ENCODE results near the gene FAM81A.
"Not testable (repeated sequence)": the region's sequence is repeated elsewhere in the genome, so short reads cannot be mapped to it uniquely, and the experiment has no call there.

The FAM81A gene

DNA sequence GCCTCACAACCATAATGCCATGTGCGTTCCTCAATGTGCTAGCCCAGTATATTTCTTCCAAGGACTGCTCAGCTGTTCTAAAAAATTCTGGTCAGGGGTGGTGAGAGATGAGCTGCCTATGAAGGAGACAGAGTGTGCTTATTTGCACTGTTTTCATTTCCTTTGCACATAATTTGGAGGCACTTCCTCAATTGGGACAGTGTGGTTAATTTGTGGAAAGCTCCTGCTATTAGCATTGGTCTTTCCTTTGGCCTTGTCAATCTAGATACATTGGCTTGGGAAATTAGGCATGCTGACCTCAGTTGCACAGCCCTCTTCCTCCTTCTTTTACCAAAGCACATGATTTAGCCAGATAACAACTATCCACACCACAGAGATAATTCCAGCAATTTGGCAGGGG lies 9.4 kb downstream of the FAM81A start:
- no peaks in the 10 kb centered on the region for H3K4me1 ChIP-seq (ENCODE audit: insufficient read depth, low read length)
- no peaks in the 10 kb centered on the region for H3K36me3 ChIP-seq (ENCODE audit: insufficient read depth, low read length)
- no peak overlapping the region for H3K9ac ChIP-seq (ENCODE audit: low read length)
- no peak overlapping the region for H3K27ac ChIP-seq (ENCODE audit: low read depth, low read length)
- no peaks in the 10 kb centered on the region for H3K9me3 ChIP-seq (ENCODE audit: low read length)
- no peak overlapping the region for H3K4me3 ChIP-seq (ENCODE audit: low read depth in 1 of 2, low read length in 2 of 2)
- no peaks in the 10 kb centered on the region for H3K27me3 ChIP-seq (ENCODE audit: control insufficient read depth in 1 of 2, insufficient read depth in 2 of 2, low read length in 2 of 2)

DNA sequence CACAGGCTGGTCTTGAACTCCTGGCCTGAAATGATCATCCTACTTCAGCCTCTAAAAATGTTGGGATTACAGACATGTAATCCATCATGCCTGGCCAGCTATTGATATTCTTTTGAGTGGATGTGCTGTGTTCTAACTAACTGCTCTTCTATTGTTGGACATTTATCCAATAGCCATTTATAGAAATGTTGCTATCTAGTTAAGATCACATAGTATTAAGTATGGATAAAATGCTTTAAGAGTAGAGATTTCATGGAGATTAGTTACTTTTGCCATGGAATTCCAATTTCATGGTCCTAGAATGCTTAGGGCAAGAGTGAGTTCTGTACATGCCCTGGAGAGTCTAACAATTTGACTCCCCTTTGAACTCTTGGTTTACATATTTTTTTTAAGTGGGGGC lies 10.9 kb downstream of the FAM81A start:
- no peaks in the 10 kb centered on the region for H3K27me3 ChIP-seq (ENCODE audit: control insufficient read depth in 1 of 2, insufficient read depth in 2 of 2, low read length in 2 of 2)
- no peaks in the 10 kb centered on the region for H3K9me3 ChIP-seq (ENCODE audit: low read length)
- no peak overlapping the region for H3K4me3 ChIP-seq (ENCODE audit: low read depth in 1 of 2, low read length in 2 of 2)
- H3K27ac ChIP-seq (ENCODE audit: low read depth, low read length) = no peak overlapping the region
- H3K36me3 ChIP-seq (ENCODE audit: insufficient read depth, low read length) = no peaks in the 10 kb centered on the region
- H3K4me1 ChIP-seq (ENCODE audit: insufficient read depth, low read length) = no peaks in the 10 kb centered on the region
- H3K9ac ChIP-seq (ENCODE audit: low read length) = no peak overlapping the region

DNA sequence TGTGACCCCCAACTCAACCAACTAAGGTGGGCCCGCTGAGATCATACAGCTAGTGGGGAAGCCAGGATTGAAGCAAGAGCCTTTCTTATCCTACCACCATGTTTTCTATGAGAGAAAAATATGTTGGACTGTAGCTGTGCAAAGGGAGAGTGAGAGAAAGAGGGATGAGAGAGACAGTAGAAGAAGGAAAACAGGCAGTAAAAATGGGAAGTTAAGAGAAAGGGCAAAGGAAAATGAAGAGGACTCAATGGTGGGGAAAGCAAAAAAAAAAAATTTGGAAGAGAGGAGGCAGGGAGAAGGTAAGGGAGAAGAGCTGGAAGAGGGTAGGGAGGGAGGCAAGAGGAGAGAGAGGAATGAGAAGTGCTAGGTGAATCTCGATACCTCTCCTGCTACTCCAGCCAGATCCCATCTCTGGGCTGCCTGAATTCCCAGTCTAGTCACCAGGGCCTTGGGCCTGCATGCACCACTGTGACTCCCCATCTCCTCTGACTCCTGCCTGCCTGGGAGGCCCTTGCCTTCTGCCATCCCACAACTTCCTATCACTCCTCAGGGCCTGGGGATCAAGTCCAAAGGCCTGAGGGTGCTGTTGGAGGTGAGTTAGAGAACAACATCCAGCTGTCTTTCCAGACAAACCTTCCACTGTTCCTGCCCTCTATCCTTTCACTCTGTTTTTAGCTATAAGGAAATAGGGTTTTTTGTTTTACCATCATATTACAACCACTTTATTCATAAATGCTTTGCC lies 15.7 kb downstream of the FAM81A start:
- Histone ChIP-seq H3K27me3 (ENCODE audit: control insufficient read depth in 1 of 2, insufficient read depth in 2 of 2, low read length in 2 of 2) (no peaks in the 10 kb centered on the region), H3K9ac (ENCODE audit: low read length) (no peak overlapping the region), H3K4me3 (ENCODE audit: low read depth in 1 of 2, low read length in 2 of 2) (no peak overlapping the region), H3K9me3 (ENCODE audit: low read length) (no peaks in the 10 kb centered on the region), H3K4me1 (ENCODE audit: insufficient read depth, low read length) (no peaks in the 10 kb centered on the region), H3K36me3 (ENCODE audit: insufficient read depth, low read length) (no peaks in the 10 kb centered on the region), H3K27ac (ENCODE audit: low read depth, low read length) (no peak overlapping the region)

DNA sequence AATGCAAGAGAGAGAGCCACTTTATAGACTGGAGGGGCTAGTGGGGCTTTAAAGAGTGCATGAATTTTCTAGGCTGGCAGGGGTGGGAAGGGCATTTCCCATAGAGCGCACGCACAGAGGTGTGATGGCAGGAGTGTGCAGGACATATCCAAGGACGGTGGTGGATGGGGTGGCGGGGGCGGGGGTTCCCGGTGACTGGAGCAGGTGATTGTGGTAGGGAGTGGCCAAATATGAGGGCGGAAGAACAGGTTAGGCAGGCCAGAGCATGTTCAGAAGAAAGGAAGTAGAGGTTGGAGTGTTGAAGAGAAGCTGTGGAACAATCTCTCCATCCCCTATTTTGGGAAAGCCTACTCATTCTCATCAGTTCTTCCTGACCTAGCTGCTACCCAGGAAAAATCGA lies 18.1 kb downstream of the FAM81A start:
- H3K27ac ChIP-seq (ENCODE audit: low read depth, low read length) = no peak overlapping the region
- H3K27me3 ChIP-seq (ENCODE audit: control insufficient read depth in 1 of 2, insufficient read depth in 2 of 2, low read length in 2 of 2) = no peaks in the 10 kb centered on the region
- no peak overlapping the region for H3K9ac ChIP-seq (ENCODE audit: low read length)
- H3K4me3 ChIP-seq (ENCODE audit: low read depth in 1 of 2, low read length in 2 of 2) = no peak overlapping the region
- no peaks in the 10 kb centered on the region for H3K4me1 ChIP-seq (ENCODE audit: insufficient read depth, low read length)
- no peaks in the 10 kb centered on the region for H3K36me3 ChIP-seq (ENCODE audit: insufficient read depth, low read length)
- H3K9me3 ChIP-seq (ENCODE audit: low read length) = no peaks in the 10 kb centered on the region

DNA sequence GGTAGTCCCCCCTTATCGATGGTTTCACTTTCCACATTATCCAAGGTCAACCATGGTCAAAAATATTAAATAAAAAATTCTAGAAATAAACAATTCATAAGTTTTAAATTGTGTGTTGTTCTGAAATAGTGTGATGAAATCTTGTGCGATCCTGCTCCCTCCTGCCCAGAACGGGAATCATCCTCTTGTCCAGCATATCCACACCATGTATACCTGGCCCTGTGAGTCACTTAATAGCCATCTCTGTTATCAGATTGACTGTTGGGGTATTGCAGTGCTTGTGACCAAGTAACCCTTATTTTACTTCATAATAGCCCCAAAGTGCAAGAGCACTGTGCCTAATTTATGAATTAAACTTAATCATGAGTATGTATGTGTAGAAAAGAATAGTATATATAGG lies 19.1 kb downstream of the FAM81A start:
- Histone ChIP-seq H3K27ac (ENCODE audit: low read depth, low read length) (no peak overlapping the region), H3K4me3 (ENCODE audit: low read depth in 1 of 2, low read length in 2 of 2) (no peak overlapping the region)

DNA sequence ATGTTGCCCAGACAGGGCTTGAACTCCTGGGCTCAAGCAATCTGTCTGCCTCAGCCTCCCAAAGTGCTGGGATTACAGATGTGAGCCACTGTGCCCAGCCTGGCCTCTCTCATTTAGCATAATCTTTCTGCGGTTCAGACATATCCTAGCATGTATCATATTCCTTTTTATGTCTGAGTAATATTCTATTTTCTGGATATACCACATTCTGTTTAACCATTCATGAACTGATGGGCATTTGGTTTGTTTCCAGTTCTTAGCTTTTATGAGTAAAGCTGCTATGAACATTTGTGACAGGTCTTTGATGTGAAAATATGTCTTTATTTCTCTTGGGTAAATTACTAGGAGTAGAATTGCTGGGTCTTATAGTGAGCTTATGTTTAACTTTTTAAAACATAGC lies 23.5 kb downstream of the FAM81A start:
- Histone ChIP-seq H3K9me3 (ENCODE audit: low read length) (no peaks in the 10 kb centered on the region), H3K27ac (ENCODE audit: low read depth, low read length) (no peak overlapping the region), H3K4me3 (ENCODE audit: low read depth in 1 of 2, low read length in 2 of 2) (no peak overlapping the region), H3K4me1 (ENCODE audit: insufficient read depth, low read length) (no peaks in the 10 kb centered on the region), H3K36me3 (ENCODE audit: insufficient read depth, low read length) (no peaks in the 10 kb centered on the region), H3K27me3 (ENCODE audit: control insufficient read depth in 1 of 2, insufficient read depth in 2 of 2, low read length in 2 of 2) (no peaks in the 10 kb centered on the region), H3K9ac (ENCODE audit: low read length) (no peak overlapping the region)

More for the DNA sequence above, 19.1 kb downstream of the FAM81A start:
- Histone ChIP-seq H3K9me3 (ENCODE audit: low read length) (no peaks in the 10 kb centered on the region), H3K27me3 (ENCODE audit: control insufficient read depth in 1 of 2, insufficient read depth in 2 of 2, low read length in 2 of 2) (no peaks in the 10 kb centered on the region), H3K36me3 (ENCODE audit: insufficient read depth, low read length) (no peaks in the 10 kb centered on the region), H3K9ac (ENCODE audit: low read length) (no peak overlapping the region), H3K4me1 (ENCODE audit: insufficient read depth, low read length) (no peaks in the 10 kb centered on the region)

DNA sequence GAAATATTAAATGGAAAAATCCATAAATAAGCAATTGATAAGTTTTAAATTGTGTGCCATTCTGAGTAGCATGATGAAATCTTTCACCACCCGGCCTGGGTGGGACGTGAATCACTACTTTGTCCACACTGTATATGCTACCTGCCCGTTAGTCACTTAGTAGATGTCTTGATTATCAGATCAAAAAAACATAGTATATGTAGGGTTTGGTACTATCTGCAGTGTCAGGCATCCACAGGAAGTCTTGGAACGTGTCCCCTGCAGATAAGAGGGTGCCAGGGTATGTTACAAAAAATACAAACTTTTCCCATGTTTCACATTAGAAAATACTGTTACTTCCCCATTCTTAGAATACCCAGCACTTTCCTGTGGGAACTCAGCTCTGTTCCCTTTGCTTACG lies 35.2 kb downstream of the FAM81A start:
- no peaks in the 10 kb centered on the region for H3K36me3 ChIP-seq (ENCODE audit: insufficient read depth, low read length)
- no peaks in the 10 kb centered on the region for H3K4me1 ChIP-seq (ENCODE audit: insufficient read depth, low read length)
- no peak overlapping the region for H3K27ac ChIP-seq (ENCODE audit: low read depth, low read length)
- H3K27me3 ChIP-seq (ENCODE audit: control insufficient read depth in 1 of 2, insufficient read depth in 2 of 2, low read length in 2 of 2) = no peaks in the 10 kb centered on the region
- no peak overlapping the region for H3K9ac ChIP-seq (ENCODE audit: low read length)
- H3K4me3 ChIP-seq (ENCODE audit: low read depth in 1 of 2, low read length in 2 of 2) = no peak overlapping the region
- no peaks in the 10 kb centered on the region for H3K9me3 ChIP-seq (ENCODE audit: low read length)

DNA sequence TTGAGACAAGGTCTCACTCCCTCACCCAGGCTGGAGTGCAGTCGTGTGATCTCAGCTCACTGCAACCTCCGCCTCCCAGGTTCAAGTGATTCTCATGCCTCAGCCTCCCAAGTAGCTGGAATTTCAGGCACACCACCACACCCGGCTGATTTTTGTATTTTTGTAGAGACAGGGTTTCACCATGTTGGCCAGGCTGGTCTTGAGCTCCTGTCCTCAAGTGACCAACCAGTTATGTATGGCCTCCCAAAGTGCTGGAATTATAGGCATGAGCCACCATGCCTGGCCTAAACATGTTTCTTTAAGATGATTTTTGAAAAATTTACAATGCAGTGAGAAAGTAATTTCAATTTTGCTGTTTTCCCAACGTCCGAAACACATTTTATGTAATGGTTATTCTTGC lies 37.2 kb downstream of the FAM81A start:
- H3K9ac ChIP-seq (ENCODE audit: low read length) = not testable (repeated sequence)

DNA sequence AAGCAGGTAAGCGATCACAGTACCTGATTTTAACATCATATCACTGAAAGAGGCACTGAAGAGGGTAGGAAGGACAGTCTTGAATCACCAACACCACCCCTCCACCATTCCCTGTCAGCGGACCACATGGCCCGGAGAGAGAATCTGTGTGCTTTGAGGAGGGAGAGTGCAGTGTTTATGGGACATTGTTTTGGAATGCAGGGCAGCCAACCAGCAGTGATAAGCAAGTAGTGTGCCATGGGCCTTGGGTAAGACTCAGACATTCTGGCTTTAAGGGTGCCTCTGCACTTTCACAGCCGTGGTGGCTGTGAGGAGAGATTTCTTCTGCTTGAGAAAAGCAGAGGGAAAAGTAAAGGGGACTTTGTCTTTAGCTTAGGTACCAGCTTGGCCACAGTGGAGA lies 46.4 kb downstream of the FAM81A start:
- Histone ChIP-seq H3K27ac (ENCODE audit: low read depth, low read length) (no peak overlapping the region), H3K4me1 (ENCODE audit: insufficient read depth, low read length) (no peaks in the 10 kb centered on the region), H3K27me3 (ENCODE audit: control insufficient read depth in 1 of 2, insufficient read depth in 2 of 2, low read length in 2 of 2) (no peaks in the 10 kb centered on the region), H3K9ac (ENCODE audit: low read length) (no peak overlapping the region), H3K4me3 (ENCODE audit: low read depth in 1 of 2, low read length in 2 of 2) (no peak overlapping the region), H3K9me3 (ENCODE audit: low read length) (no peaks in the 10 kb centered on the region), H3K36me3 (ENCODE audit: insufficient read depth, low read length) (no peaks in the 10 kb centered on the region)

More for the DNA sequence above, 37.2 kb downstream of the FAM81A start:
- not testable (repeated sequence) for H3K9me3 ChIP-seq (ENCODE audit: low read length); H3K36me3 ChIP-seq (ENCODE audit: insufficient read depth, low read length); H3K4me1 ChIP-seq (ENCODE audit: insufficient read depth, low read length); H3K27me3 ChIP-seq (ENCODE audit: control insufficient read depth in 1 of 2, insufficient read depth in 2 of 2, low read length in 2 of 2); H3K4me3 ChIP-seq (ENCODE audit: low read depth in 1 of 2, low read length in 2 of 2); H3K27ac ChIP-seq (ENCODE audit: low read depth, low read length)

DNA sequence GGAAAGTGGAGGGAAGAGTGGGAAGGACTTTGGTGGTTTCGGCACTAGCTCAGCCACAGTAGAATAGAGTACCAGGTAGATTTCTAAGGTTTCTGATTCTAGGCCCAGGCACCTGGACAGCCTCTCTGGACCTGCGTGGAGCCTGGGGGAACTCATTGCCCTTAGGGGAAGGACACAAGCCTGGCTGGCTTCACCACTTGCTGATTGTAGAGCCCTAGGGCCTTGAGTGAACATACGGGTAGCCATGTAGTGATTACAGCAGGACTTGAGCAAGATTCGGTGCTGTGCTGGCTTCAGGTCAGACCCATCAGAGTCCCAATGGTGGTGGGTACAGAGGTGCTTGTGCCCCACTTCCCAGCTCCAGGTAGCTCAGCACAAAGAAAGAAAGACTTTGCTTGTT lies 47.0 kb downstream of the FAM81A start:
- no peak overlapping the region for H3K9ac ChIP-seq (ENCODE audit: low read length)
- no peak overlapping the region for H3K4me3 ChIP-seq (ENCODE audit: low read depth in 1 of 2, low read length in 2 of 2)
- H3K27me3 ChIP-seq (ENCODE audit: control insufficient read depth in 1 of 2, insufficient read depth in 2 of 2, low read length in 2 of 2) = no peaks in the 10 kb centered on the region
- H3K4me1 ChIP-seq (ENCODE audit: insufficient read depth, low read length) = no peaks in the 10 kb centered on the region
- no peak overlapping the region for H3K27ac ChIP-seq (ENCODE audit: low read depth, low read length)
- no peaks in the 10 kb centered on the region for H3K36me3 ChIP-seq (ENCODE audit: insufficient read depth, low read length)
- H3K9me3 ChIP-seq (ENCODE audit: low read length) = no peaks in the 10 kb centered on the region

DNA sequence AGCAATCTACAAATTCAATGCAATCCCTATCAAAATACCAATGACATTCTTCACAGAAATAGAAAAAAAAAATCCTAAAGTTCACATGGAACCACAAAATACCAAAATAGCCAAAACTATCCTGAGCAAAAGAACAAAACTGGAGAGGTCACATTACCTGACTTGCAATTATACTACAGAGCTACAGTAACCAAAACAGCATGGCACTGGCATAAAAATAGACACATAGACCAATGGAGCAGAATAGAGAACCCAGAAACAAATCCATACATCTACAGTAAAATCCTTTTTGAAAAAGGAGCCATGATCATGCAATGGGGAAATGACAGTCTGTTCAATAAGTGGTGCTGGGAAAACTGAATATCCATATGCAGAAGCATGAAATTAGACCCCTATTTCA lies 51.5 kb downstream of the FAM81A start:
- not testable (repeated sequence) for H3K9me3 ChIP-seq (ENCODE audit: low read length); H3K4me3 ChIP-seq (ENCODE audit: low read depth in 1 of 2, low read length in 2 of 2); H3K4me1 ChIP-seq (ENCODE audit: insufficient read depth, low read length); H3K9ac ChIP-seq (ENCODE audit: low read length); H3K27me3 ChIP-seq (ENCODE audit: control insufficient read depth in 1 of 2, insufficient read depth in 2 of 2, low read length in 2 of 2); H3K27ac ChIP-seq (ENCODE audit: low read depth, low read length); H3K36me3 ChIP-seq (ENCODE audit: insufficient read depth, low read length)

DNA sequence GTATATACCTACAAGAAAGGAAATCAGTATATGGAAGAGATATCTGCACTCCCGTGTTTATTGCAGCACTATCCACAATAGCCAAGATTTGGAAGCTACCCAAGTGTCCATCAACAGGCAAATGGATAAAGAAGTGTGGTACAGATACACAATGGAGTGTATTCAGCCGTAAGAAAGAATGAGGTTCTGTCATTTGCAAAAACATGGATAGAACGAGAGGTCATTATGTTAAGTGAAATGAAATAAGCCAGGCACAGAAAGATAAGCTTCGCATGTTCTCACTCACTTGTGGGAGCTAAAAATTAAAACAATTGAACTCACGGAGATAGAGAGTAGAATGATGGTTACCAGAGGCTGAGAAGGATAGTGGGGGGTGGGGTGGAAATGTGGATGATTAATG lies 53.1 kb downstream of the FAM81A start:
- H3K4me1 ChIP-seq (ENCODE audit: insufficient read depth, low read length) = peaks cover 5% of the 10 kb centered on the region
- H3K9me3 ChIP-seq (ENCODE audit: low read length) = no peaks in the 10 kb centered on the region
- no peak overlapping the region for H3K4me3 ChIP-seq (ENCODE audit: low read depth in 1 of 2, low read length in 2 of 2)
- no peaks in the 10 kb centered on the region for H3K27me3 ChIP-seq (ENCODE audit: control insufficient read depth in 1 of 2, insufficient read depth in 2 of 2, low read length in 2 of 2)
- H3K9ac ChIP-seq (ENCODE audit: low read length) = no peak overlapping the region
- H3K27ac ChIP-seq (ENCODE audit: low read depth, low read length) = no peak overlapping the region
- H3K36me3 ChIP-seq (ENCODE audit: insufficient read depth, low read length) = no peaks in the 10 kb centered on the region

Data from muscle layer of colon (tissue), 2 donors.